Fibroblast of lung (primary cell): ENCODE data around the gene COL6A2. TPM values are rescaled to one million over a fixed set of nuclear protein-coding genes. Genes with fewer than 3 reads are reported as not detected.

ENCODE experiments used
- DNase-seq, 2 donors: peaks; one replicate each; pipeline versions ENCODE4 v3.0.0 to v3.0.0-alpha.2; 2010; ENCODE audit warnings: low read depth in 2 of 2
- H2AFZ ChIP-seq: 2 replicates; pipeline ENCODE4 v1.5.1; 2012; ENCODE audit warnings: low read length, control low read depth, inconsistent platforms
- H3K27ac ChIP-seq: 2 replicates; pipeline ENCODE4 v1.5.1; 2011; ENCODE audit warnings: low read length, control low read depth; ENCODE audit not compliant: insufficient read depth
- H3K27me3 ChIP-seq: 2 replicates; pipeline ENCODE4 v1.5.1; 2011; ENCODE audit warnings: mild to moderate bottlenecking, low read length; ENCODE audit not compliant: control insufficient read depth, insufficient read depth
- H3K36me3 ChIP-seq: 2 replicates; pipeline ENCODE4 v1.5.1; 2011; ENCODE audit warnings: low read length; ENCODE audit not compliant: control insufficient read depth, insufficient read depth
- H3K4me1 ChIP-seq: 2 replicates; pipeline ENCODE4 v1.5.1; 2011; ENCODE audit warnings: low read length; ENCODE audit not compliant: control insufficient read depth, insufficient read depth; ENCODE audit errors: extremely low read depth
- H3K4me2 ChIP-seq: 2 replicates; pipeline ENCODE4 v1.5.1; 2011; ENCODE audit warnings: low read length, control low read depth; ENCODE audit not compliant: insufficient read depth; ENCODE audit errors: extremely low read depth
- H3K4me3 ChIP-seq, 4 experiments: fragments of 200-600 bp in 1 of 4; sonication (generic) in 1 of 4; replicated peaks in 1 of 4; 2 replicates each; pipeline ENCODE4 v1.5.1; 2011 to 2016; ENCODE audit warnings: low read length in 4 of 4, low read depth in 3 of 4, mild to moderate bottlenecking in 3 of 4, control low read depth in 2 of 4, inconsistent platforms in 1 of 4, mixed read lengths in 1 of 4; ENCODE audit not compliant: insufficient read depth in 1 of 4; ENCODE audit errors: control extremely low read depth in 1 of 4
- H3K79me2 ChIP-seq: 2 replicates; pipeline ENCODE4 v1.5.1; 2012; ENCODE audit warnings: mild to moderate bottlenecking, low read length, inconsistent platforms; ENCODE audit not compliant: control insufficient read depth, insufficient read depth
- H3K9ac ChIP-seq: 2 replicates; pipeline ENCODE4 v1.5.1; 2011; ENCODE audit warnings: mild to moderate bottlenecking, low read length, control low read depth; ENCODE audit not compliant: insufficient read depth
- H3K9me3 ChIP-seq: 2 replicates; pipeline ENCODE4 v1.5.1; 2012; ENCODE audit warnings: low read depth, low read length; ENCODE audit not compliant: control insufficient read depth, insufficient read depth
- H4K20me1 ChIP-seq: 2 replicates; pipeline ENCODE4 v1.5.1; 2011; ENCODE audit warnings: low read length; ENCODE audit not compliant: control insufficient read depth, insufficient read depth; ENCODE audit errors: extremely low read depth
- EZH2 ChIP-seq: IDR thresholded peaks from 2 replicates; pipeline ENCODE4 v1.5.1; 2012; ENCODE audit warnings: low read length, control low read depth, mild to moderate bottlenecking; ENCODE audit errors: missing control alignments
- polyA plus RNA-seq, 2 donors: library from polyadenylated mRNA; depleted of rRNA in 1 of 2; stranded (reverse) in 1 of 2; unstranded in 1 of 2; fragments of >200 nt; gene quantifications; 2 replicates each; pipeline ENCODE4 v1.2.1, GENCODE V29; 2011 to 2012; ENCODE audit warnings: missing spikeins in 1 of 2
- total RNA-seq: library from RNA; depleted of rRNA; stranded (reverse); fragments of >200 nt; gene quantifications from 2 replicates; pipeline ENCODE4 v1.2.1, GENCODE V29; 2014
- TF ChIP-seq, protein P1 (sequence below), 2 donors: IDR thresholded peaks in 1 of 2; conservative IDR thresholded peaks in 1 of 2; 1 replicate in 1 of 2; 2 replicates in 1 of 2; pipeline ENCODE4 v1.5.1; 2011 to 2012; ENCODE audit warnings: low read length in 2 of 2, control low read depth in 1 of 2, inconsistent platforms in 1 of 2, low read depth in 1 of 2, mild to moderate bottlenecking in 1 of 2

The COL6A2 gene
- total and polyA plus RNA-seq, 2 donors (not counting 1 experiment from before 2014, with no cell fraction given): 702 to 782 TPM

DNA sequence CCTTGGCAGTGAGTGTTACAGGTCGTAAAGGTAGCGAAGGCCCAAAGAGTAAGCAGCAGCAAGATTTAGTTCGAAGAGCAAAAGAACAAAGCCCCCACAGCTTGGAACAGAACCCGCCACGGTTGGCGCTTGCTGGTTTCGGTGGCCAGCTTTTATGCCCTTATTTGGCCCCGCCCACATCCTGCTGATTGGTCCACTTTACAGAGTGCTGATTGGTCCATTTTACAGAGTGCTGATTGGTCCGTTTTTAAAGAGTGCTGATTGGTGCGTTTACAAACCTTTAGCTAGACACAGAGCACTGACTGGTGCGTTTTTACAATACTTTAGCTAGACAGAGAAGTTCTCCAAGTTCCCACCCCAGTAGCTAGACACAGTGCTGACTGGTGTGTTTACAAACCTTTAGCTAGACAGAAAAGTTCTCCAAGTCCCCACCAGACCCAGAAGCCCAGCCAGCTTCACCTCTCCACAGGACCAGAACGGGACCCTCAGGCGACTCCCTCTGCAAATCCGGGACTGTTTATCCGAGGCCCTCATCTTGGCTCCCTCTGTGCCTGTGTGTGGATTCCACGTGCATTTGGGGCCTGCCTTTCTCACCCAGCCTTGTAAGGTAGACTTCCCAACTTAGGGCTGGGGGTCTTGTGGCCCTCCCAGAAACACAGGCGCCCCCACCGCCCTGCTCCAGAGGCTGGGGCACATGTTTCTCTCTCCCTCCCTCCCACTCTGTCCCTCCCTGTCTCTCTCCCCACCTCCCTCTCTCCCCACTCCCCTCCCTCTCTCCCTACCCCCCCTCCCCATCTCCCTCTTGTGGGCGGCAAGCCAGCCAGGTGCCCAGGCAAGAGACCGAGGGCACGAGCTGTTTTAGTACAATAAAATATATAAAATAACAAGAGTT lies 44.9 kb downstream of the COL6A2 start:
- Histone ChIP-seq H3K4me2 (no peak overlapping the region), H3K4me1 (peaks cover 3% of the 10 kb centered on the region), H3K9me3 (no peaks in the 10 kb centered on the region), H3K9ac (no peak overlapping the region), H4K20me1 (no peaks in the 10 kb centered on the region), H3K79me2 (no peaks in the 10 kb centered on the region), H3K36me3 (no peaks in the 10 kb centered on the region), H3K27me3 (no peaks in the 10 kb centered on the region), H2AFZ (no peak overlapping the region), H3K27ac (no peak overlapping the region), H3K4me3 (no peak overlapping the region)
- DNase-seq: no peak
- no peak for TF ChIP-seq EZH2
- TF ChIP-seq, protein P1, sequence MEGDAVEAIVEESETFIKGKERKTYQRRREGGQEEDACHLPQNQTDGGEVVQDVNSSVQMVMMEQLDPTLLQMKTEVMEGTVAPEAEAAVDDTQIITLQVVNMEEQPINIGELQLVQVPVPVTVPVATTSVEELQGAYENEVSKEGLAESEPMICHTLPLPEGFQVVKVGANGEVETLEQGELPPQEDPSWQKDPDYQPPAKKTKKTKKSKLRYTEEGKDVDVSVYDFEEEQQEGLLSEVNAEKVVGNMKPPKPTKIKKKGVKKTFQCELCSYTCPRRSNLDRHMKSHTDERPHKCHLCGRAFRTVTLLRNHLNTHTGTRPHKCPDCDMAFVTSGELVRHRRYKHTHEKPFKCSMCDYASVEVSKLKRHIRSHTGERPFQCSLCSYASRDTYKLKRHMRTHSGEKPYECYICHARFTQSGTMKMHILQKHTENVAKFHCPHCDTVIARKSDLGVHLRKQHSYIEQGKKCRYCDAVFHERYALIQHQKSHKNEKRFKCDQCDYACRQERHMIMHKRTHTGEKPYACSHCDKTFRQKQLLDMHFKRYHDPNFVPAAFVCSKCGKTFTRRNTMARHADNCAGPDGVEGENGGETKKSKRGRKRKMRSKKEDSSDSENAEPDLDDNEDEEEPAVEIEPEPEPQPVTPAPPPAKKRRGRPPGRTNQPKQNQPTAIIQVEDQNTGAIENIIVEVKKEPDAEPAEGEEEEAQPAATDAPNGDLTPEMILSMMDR (conservative IDR thresholded peaks at IDR 0.05 in 1 of 2, IDR thresholded peaks at IDR 0.05 in 1 of 2; ENCODE audit: low read depth in 1 of 2, low read length in 2 of 2): no peak

DNA sequence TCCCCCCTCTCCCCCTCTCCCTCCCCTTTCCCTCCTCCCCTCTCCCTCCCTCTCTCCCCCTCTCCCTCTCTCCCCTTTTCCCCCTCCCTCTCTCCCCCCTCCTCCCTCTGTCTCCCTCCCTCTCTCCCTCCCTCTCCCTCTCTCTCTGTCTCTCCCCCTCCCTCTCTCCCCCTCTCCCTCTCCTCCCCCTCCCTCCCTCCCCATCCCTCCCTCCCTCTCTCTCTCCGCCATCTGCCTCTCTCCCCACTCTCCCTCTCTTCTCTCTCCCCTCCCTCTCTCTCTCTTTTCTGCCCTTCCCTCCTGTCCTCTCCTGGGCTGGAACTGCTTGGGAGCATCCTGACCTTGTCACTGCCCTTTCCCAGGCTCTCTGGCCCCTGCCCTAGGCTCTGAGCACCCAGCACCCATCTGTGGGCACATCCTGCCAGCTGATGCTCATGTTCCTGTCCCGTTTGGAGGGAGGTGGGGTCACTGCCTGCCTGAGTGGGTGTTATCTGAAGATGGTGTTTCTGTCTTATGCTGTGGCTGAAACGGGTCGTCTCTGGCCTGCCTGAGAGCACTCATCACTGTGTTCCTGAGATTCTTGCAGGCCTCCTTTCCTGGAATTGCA lies 46.7 kb downstream of the COL6A2 start:
- Histone ChIP-seq H3K4me3 (no peak overlapping the region), H3K36me3 (no peaks in the 10 kb centered on the region), H3K27me3 (no peaks in the 10 kb centered on the region), H4K20me1 (no peaks in the 10 kb centered on the region), H3K4me1 (peaks cover 3% of the 10 kb centered on the region), H3K9ac (no peak overlapping the region), H2AFZ (no peak overlapping the region), H3K4me2 (no peak overlapping the region), H3K9me3 (no peaks in the 10 kb centered on the region), H3K79me2 (no peaks in the 10 kb centered on the region), H3K27ac (no peak overlapping the region)
- no peak for TF ChIP-seq EZH2
- TF ChIP-seq, protein P1 (conservative IDR thresholded peaks at IDR 0.05 in 1 of 2, IDR thresholded peaks at IDR 0.05 in 1 of 2; ENCODE audit: low read depth in 1 of 2, low read length in 2 of 2): no peak
- DNase-seq: no peak

DNA sequence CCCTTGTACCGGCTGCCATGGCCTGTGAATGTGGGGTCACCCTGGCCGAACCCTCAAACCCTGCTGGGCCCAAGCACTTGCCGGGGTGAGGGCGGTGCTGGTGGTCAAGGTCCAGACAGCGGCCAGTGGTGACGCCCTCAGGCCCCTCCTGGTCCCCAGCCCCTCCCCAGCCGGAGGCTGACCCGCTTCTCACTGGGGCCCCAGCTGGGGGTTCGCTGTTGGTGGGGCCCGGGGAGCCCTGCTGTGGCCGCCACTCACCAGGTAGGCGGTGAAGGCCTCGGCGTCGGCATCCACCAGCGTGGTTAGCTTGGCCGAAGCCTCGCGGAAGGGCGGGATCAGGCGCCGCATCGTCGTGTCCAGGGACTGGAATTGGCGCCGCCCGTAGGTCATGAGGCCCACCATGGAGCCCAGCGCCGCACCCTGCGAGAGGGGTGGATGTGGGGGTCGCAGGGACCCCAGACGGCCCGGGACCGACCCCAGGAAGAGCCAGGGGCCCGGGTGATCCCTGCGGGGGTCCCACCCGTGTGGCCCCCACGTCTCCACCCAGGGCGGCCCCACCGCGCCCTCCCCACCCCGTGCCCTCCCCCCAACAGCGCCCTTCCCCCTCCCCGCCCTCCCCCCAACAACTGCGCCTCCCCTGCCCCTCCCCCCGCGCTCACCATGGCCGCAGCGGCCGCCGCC lies 47.4 kb downstream of the COL6A2 start:
- no peaks in the 10 kb centered on the region for H3K36me3 ChIP-seq
- H2AFZ ChIP-seq: no peak overlapping the region
- H3K4me1 ChIP-seq: peaks cover 3% of the 10 kb centered on the region
- no peak for DNase-seq
- no peaks in the 10 kb centered on the region for H3K9me3 ChIP-seq
- TF ChIP-seq, protein P1 (conservative IDR thresholded peaks at IDR 0.05 in 1 of 2, IDR thresholded peaks at IDR 0.05 in 1 of 2; ENCODE audit: low read depth in 1 of 2, low read length in 2 of 2): no peak
- no peak for TF ChIP-seq EZH2
- H3K9ac ChIP-seq: no peak overlapping the region
- H3K4me3 ChIP-seq: no peak overlapping the region
- H3K27me3 ChIP-seq: no peaks in the 10 kb centered on the region
- no peak overlapping the region for H3K4me2 ChIP-seq
- H3K27ac ChIP-seq: no peak overlapping the region
- no peaks in the 10 kb centered on the region for H3K79me2 ChIP-seq
- no peaks in the 10 kb centered on the region for H4K20me1 ChIP-seq
